ENCODE results near the gene HOXC4.

DNA sequence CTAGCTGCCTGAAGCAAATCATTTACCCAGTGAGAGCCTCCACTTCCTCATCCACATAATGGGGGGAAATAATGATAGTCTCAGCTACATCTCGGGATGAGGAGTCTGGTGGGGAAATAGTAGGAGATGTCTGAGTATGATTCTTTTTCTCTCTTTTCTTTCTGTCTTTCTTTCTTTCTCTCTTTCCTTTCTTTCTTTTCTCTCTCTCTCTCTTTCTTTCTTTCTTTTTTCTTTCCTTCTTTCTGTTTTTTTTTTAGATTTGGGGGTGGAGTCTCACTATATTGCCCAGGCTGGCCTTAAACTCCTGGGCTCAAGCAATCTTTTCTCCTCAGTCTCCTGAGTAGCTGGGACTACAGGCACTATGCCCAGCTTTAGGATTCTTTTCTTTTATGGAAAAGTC lies 12.8 kb downstream of the HOXC4 start:
- TF ChIP-seq, protein P1, sequence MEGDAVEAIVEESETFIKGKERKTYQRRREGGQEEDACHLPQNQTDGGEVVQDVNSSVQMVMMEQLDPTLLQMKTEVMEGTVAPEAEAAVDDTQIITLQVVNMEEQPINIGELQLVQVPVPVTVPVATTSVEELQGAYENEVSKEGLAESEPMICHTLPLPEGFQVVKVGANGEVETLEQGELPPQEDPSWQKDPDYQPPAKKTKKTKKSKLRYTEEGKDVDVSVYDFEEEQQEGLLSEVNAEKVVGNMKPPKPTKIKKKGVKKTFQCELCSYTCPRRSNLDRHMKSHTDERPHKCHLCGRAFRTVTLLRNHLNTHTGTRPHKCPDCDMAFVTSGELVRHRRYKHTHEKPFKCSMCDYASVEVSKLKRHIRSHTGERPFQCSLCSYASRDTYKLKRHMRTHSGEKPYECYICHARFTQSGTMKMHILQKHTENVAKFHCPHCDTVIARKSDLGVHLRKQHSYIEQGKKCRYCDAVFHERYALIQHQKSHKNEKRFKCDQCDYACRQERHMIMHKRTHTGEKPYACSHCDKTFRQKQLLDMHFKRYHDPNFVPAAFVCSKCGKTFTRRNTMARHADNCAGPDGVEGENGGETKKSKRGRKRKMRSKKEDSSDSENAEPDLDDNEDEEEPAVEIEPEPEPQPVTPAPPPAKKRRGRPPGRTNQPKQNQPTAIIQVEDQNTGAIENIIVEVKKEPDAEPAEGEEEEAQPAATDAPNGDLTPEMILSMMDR (conservative IDR thresholded peaks at IDR 0.05; ENCODE audit: low read depth, low read length): no peak
- no peak for TF ChIP-seq EZH2 (IDR thresholded peaks at IDR 0.05; ENCODE audit: borderline replicate concordance, low read depth, low read length, poor library complexity, severe bottlenecking)
